ENCODE measurements around the gene AP3B1.

DNA sequence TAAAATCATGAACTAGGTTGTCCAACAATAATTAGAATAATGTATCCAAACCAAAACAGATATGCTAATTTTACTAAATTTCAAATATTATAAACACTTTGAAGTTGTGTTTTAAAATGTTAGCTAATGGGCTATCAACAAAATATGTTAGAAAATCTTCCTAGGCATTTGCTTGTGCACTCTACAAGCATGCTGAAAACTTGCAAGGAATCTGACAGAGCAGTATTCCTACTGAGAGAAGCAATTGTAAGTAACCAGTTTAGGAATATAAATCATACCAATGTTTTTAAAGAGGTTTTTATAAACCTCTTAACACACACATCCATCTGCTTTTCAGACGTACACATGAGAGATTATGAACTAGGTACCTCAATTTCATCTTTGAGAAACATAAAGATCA is 289.9 kb downstream of the AP3B1 start:
- TF ChIP-seq, protein P1, sequence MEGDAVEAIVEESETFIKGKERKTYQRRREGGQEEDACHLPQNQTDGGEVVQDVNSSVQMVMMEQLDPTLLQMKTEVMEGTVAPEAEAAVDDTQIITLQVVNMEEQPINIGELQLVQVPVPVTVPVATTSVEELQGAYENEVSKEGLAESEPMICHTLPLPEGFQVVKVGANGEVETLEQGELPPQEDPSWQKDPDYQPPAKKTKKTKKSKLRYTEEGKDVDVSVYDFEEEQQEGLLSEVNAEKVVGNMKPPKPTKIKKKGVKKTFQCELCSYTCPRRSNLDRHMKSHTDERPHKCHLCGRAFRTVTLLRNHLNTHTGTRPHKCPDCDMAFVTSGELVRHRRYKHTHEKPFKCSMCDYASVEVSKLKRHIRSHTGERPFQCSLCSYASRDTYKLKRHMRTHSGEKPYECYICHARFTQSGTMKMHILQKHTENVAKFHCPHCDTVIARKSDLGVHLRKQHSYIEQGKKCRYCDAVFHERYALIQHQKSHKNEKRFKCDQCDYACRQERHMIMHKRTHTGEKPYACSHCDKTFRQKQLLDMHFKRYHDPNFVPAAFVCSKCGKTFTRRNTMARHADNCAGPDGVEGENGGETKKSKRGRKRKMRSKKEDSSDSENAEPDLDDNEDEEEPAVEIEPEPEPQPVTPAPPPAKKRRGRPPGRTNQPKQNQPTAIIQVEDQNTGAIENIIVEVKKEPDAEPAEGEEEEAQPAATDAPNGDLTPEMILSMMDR (IDR thresholded peaks at IDR 0.05): no peak
- TF ChIP-seq EZH2 (IDR thresholded peaks at IDR 0.05; ENCODE audit: borderline replicate concordance, insufficient read depth, low read depth, low read length, poor library complexity, severe bottlenecking): no peak
